Measurements from ENCODE around the gene GPR148.
A peak's percentile ranks its signal among the peaks of the same experiment; 100 is the strongest.
"Not testable (repeated sequence)": the region's sequence is repeated elsewhere in the genome, so short reads cannot be mapped to it uniquely, and the experiment has no call there.

Gene GPR148

GRCh38 chr2:130728549-130729316, at the start of gene GPR148:
GPR148 (plus strand) TSS chr2:130729070; CDS start chr2:130729152, 82 bp downstream.
- peak; percentile 37 for DNase-seq

GRCh38 chr2:130692041-130692770, 36.7 kb upstream of the GPR148 start:
- not testable (repeated sequence) for DNase-seq

GRCh38 chr2:130693474-130693873, 35.4 kb upstream of the GPR148 start:
- not testable (repeated sequence) for DNase-seq

DNA sequence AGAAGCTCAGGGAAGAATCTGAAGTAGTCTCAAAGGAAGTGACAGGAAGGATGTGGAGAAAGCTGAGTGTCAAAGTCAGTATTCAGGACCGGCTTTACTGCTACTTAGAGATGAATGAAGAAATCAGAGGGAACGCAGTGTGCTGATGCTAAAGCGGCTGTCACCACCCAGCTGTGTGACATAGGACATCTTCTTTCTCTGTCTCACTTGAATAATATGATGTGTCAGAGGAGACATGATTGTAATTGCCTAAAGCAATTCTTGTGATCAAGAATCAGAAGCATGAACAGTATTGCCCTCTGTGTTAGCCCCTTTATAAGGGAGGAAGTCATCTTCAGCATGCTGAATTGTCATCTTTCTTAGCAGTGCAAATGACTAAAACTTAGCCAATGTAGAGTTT, 25.6 kb upstream of the GPR148 start:
- not testable (repeated sequence) for DNase-seq

DNA sequence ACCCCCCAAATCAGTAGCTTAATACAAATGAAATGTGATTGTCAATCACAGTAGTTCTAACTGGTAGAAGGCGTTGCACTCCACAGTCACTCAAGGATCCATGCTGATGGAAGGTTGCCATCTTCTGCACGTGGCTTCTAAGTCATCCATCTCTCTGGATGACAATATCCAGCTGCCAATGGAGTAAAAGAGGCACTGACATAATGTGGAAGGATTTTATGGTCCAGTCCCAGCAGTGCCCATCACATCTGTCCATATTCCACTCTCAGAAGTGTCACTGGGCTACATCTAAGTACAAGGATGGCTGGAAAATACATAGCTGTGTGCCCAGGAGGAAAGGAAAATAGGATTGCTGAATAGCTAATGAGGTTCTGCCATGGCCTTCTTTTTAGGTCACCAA, 14.1 kb upstream of the GPR148 start:
- not testable (repeated sequence) for DNase-seq

GRCh38 chr2:130720036-130720435, 8.8 kb upstream of the GPR148 start:
- DNase-seq = no peak

DNA sequence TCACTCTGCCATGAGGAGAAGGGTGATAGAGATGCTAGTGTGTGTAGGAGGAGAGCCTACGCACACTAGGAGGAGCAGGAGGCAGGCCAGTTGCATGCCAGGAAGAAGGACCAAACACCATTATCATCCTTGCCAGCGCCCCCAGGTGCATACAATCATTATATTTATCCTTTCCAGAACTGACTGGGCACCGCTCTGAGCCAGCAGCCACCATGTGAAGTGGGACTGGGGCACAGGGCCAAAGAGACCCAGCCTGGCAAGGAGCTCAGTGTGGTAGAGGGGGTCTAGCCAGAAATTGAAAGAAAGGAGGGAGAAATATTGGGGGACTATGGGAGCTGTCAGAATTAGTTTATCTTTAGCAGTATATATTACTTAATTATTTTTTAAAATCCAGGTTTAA, 8.3 kb upstream of the GPR148 start:
- no peak for DNase-seq

DNA sequence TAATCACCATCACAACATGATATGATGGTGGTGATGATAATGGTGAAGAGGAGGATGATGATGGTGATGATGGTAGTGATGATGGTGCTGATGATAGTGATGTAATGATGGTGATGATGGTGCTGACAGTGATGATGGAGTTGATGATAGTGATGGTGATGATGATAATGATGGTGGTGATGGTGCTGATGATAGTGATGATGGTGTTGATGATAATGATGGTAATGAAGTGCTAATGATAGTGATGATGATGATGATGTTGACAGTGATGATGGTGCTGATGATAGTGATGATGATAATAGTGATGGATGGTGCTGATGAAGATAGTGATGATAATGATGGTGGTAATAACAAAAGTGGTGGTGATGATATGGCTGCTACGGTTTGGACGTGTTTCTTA, 4.4 kb upstream of the GPR148 start:
- no peak for DNase-seq

DNA sequence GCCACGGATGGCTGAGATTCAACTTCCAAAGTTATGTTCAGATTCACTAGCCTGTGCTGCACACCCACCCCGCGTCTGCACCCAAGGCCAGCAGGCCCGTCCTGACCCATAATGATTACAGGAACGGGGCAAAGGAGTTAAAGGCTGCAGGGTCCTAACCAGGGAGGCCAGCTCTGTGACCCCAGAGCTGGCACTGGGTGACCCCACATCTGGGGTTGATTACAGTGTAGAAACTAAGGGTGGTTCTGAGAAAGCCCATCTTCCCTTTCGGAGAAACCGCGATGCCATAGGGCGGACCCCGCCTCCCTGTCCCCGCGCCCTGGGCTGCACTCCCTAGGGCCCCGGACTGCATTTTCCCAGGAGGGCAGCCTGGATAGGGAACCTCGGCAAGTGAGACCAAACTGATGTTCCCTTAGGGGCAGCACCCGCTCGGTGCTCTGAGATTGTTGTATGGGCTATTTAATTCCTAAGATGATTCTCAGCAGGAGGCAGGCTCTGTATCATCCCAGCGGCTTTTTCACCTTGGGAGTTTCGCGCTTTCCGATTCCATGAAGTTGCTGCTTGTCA, 2.2 kb upstream of the GPR148 start:
- no peak for DNase-seq

DNA sequence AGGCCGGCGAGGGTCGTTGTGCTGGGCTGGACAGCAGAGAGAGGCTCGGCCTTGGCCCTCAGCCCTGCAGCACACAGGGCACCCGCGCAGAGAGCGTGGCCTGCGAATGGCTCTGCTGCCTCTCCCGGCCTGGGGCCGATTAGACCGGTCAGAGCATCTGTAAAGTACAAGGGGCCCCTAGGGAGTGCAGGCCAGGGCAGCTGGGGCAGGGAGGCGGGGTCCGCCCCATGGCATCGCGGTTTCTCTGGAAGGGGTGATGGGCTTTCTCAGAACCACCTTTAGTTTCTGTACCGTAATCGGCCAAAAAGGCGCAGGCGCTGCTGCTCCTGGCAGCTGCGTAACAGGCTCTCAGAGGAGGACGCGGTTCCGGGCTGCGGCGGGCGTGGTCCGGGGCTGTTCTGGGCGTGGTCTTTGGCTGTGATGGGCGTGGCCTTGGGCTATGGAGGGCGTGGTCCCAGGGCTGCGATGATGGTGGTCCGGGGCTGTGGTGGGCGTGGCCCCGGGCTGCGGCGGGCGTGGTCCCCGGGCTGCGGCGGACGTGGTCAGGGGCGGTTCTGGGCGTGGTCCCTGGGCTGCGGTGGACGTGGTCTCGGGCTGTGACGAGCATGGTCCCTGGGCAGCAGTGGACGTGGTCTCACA, 1.5 kb upstream of the GPR148 start:
- DNase-seq = peak; percentile 92

GRCh38 chr2:130728007-130728454, 839 bp upstream of the GPR148 start:
- no peak for DNase-seq

DNA sequence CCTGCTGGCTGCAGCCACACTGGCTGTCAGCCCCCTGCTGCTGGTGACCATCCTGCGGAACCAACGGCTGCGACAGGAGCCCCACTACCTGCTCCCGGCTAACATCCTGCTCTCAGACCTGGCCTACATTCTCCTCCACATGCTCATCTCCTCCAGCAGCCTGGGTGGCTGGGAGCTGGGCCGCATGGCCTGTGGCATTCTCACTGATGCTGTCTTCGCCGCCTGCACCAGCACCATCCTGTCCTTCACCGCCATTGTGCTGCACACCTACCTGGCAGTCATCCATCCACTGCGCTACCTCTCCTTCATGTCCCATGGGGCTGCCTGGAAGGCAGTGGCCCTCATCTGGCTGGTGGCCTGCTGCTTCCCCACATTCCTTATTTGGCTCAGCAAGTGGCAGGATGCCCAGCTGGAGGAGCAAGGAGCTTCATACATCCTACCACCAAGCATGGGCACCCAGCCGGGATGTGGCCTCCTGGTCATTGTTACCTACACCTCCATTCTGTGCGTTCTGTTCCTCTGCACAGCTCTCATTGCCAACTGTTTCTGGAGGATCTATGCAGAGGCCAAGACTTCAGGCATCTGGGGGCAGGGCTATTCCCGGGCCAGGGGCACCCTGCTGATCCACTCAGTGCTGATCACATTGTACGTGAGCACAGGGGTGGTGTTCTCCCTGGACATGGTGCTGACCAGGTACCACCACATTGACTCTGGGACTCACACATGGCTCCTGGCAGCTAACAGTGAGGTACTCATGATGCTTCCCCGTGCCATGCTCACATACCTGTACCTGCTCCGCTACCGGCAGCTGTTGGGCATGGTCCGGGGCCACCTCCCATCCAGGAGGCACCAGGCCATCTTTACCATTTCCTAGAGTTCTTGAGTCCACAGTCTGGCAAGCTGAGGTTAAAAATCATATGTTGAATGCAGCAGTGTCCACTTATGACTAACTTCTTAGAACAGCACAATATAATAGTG, 741 bp downstream of the GPR148 start:
- no peak for DNase-seq

- DNase-seq = not testable (repeated sequence)
These were observed 3.4 kb downstream of the GPR148 start for GRCh38 chr2:130732257-130732656.

- no peak for DNase-seq
These were observed 6.3 kb downstream of the GPR148 start for GRCh38 chr2:130735200-130735599.

GRCh38 chr2:130736487-130736886, 7.6 kb downstream of the GPR148 start:
- no peak for DNase-seq

DNA sequence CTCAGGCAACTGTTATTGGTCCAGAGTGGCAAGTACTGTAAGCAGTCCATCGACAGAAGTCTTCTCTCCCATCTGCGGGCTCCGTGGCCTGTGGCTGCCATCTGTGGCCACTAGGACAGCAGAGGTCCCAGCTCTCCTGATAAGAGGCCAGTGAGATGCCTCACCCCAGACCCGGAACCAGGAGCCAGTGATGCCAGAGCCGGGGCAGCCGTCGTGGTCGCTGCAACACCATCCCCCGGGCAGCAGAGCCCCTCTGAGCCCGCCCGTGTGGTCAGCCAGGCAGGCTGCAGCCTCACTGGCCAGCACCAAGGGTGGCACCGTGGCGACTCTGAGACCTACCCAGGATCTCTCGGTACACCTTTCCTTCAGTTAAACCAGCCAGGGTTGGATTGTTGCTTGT, 8.7 kb downstream of the GPR148 start:
- DNase-seq = no peak

DNA sequence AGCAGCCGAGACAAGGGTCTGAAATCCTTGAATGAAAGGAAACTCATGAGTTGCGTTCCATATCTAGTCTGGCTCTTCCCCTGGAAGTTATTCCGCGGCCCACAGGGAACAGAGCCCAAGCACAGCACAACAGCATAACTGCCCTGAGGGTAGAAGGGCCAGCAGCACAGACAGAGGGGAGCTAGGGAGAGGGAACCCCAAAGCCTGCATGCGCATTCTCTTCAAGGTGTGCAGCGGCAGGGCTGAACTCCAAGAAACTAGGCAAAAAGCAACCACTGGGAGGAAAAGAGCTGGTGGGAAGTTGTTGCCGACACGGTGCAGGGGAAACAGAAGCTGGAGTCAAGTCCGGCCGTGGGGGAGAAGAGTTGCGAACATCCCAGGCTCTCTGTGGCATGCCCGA, 11.8 kb downstream of the GPR148 start:
- DNase-seq = no peak

DNA sequence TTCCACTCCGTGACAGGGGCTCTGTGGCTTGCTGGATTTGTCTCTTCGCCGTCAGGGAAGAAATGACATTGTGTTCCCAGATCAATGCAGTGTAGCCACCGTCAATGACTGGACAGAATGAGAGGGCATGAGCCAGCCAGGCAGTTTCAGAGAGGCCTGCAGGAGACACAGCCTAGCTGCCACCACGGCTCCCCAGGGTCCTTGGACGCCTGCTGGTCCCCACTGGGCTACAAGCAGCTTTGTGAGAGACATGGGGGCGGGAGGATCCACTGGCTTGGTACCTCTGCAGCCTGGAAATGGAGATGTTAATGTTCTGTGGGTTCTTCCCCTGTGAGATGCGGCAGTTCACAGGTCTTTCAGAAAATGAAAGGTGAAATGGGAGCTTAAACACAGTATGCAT, 14.4 kb downstream of the GPR148 start:
- DNase-seq = no peak

GRCh38 chr2:130744287-130745117, 15.6 kb downstream of the GPR148 start:
- peak; percentile 69 for DNase-seq

GRCh38 chr2:130749078-130749477, 20.2 kb downstream of the GPR148 start:
- no peak for DNase-seq

GRCh38 chr2:130749641-130750040, 20.8 kb downstream of the GPR148 start:
- DNase-seq = no peak
